Measurements from ENCODE around the gene TCN2. TPM values are rescaled to one million over a fixed set of nuclear protein-coding genes. Genes with fewer than 3 reads are reported as not detected.
A peak's percentile ranks its signal among the peaks of the same experiment; 100 is the strongest.

Gene TCN2
- total and polyA plus RNA-seq, 2 of the 4 experiments (the other 2 are of a cell fraction): 1.3 to 3.6 TPM

- Histone ChIP-seq H2BK5ac (ENCODE audit: low read depth, low read length, poor library complexity, severe bottlenecking) (peak overlapping the region; percentile 40), H3K79me1 (ENCODE audit: low read depth in 1 of 2, low read length in 2 of 2) (peaks cover 7 to 29% of the 10 kb centered on the region in 2 experiments; a peak in 3 of 4 replicates), H3K4me1 (ENCODE audit: control insufficient read depth, insufficient read depth, low read length) (peaks cover 9% of the 10 kb centered on the region), H2AFZ (replicated peaks; ENCODE audit: low read length, poor library complexity) (peak overlapping the region; percentile 88), H3K9me1 (ENCODE audit: insufficient read depth, low read length) (peaks cover 15% of the 10 kb centered on the region), H2BK120ac (ENCODE audit: low read depth, low read length) (peak overlapping the region; percentile 30; the same call in 1 of the 2 replicates), H3K18ac (ENCODE audit: low read depth, low read length) (no peak overlapping the region), H2AK5ac (ENCODE audit: low read depth, low read length) (peak overlapping the region; percentile 73), H4K5ac (ENCODE audit: low read depth, low read length) (no peak overlapping the region; the same call in 1 of the 2 replicates), H3K4me3 (ENCODE audit: insufficient read depth, low read depth, low read length) (no peak overlapping the region), H3K14ac (replicated peaks; ENCODE audit: low read depth, low read length) (peak overlapping the region; percentile 43; the same call in 1 of the 2 replicates), H3K23ac (ENCODE audit: low read depth, low read length) (no peak overlapping the region), H4K20me1 (ENCODE audit: insufficient read depth, low read length) (peaks cover 3% of the 10 kb centered on the region), H3K9ac (ENCODE audit: low read depth, low read length) (no peak overlapping the region), H4K91ac (ENCODE audit: insufficient read depth, low read depth, low read length) (peak overlapping the region; percentile 60; the same call in 1 of the 2 replicates), H3K4ac (ENCODE audit: low read depth, low read length) (peak overlapping the region; percentile 61), H3K27ac (ENCODE audit: insufficient read depth, low read length) (no peak overlapping the region; the same call in 1 of the 2 replicates), H2AK9ac (replicated peaks; ENCODE audit: low read depth, low read length, poor library complexity) (peak overlapping the region; percentile 57), H3K56ac (ENCODE audit: extremely low read depth, insufficient read depth, low read length) (no peak overlapping the region), H3K9me3 (ENCODE audit: control insufficient read depth, insufficient read depth, low read length) (no peaks in the 10 kb centered on the region), H3K4me2 (ENCODE audit: low read depth, low read length) (no peak overlapping the region), H3K36me3 (ENCODE audit: control insufficient read depth, insufficient read depth, low read length) (no peaks in the 10 kb centered on the region), H3K27me3 (ENCODE audit: control insufficient read depth, insufficient read depth, low read length) (no peaks in the 10 kb centered on the region), H2BK20ac (ENCODE audit: low read depth, low read length) (0 out of 2 replicates have a peak overlapping the region, but pooled peaks have one; percentile 43), H4K8ac (ENCODE audit: low read depth in 2 of 2, low read length in 2 of 2) (peak overlapping the region; percentile 63 to 75; a peak in 3 of 4 replicates), H2BK15ac (ENCODE audit: low read depth, low read length) (peak overlapping the region; percentile 66; the same call in 1 of the 3 replicates)
- BruUV-seq (replicated peaks): no TSS peak
- DNase-seq (no peak), ATAC-seq (ENCODE audit: low read depth) (no peak)
- in situ Hi-C loops (cut with MboI; ENCODE audit: low sequenced_read_pairs): no loop called here
- intact Hi-C loops (cut with micrococcal nuclease): no loop called here
- CTCF ChIA-PET: no interaction called here
- WGBS, 2 experiments (ENCODE audit: extremely low coverage in 2 of 2, insufficient read length in 1 of 2): no CpG with 5 or more reads among the region's 3 CpGs
- no peak for TF ChIP-seq BHLHE40 (IDR thresholded peaks at IDR 0.05; ENCODE audit: low read depth, low read length)
- no peak for TF ChIP-seq SMC3 (IDR thresholded peaks at IDR 0.05; ENCODE audit: low read depth, low read length)
- TF ChIP-seq NFE2L2 (IDR thresholded peaks at IDR 0.05; ENCODE audit: low read depth, low read length): no peak
- TF ChIP-seq RCOR1 (IDR thresholded peaks at IDR 0.05; ENCODE audit: insufficient replicate concordance, low read length): no peak
- no peak for TF ChIP-seq CHD1 (IDR thresholded peaks at IDR 0.05; ENCODE audit: low read depth, low read length)
- no peak for TF ChIP-seq FOS (IDR thresholded peaks at IDR 0.05; ENCODE audit: low read depth, low read length)
- no peak for TF ChIP-seq MXI1 (IDR thresholded peaks at IDR 0.05; ENCODE audit: borderline replicate concordance, low read depth, low read length)
- TF ChIP-seq CTCF (conservative IDR thresholded peaks at IDR 0.05; ENCODE audit: low read depth, low read length): no peak
- TF ChIP-seq MAZ (IDR thresholded peaks at IDR 0.05; ENCODE audit: borderline replicate concordance, low read depth, low read length): no peak
- TF ChIP-seq MAFK (IDR thresholded peaks at IDR 0.05; ENCODE audit: low read depth, low read length): no peak
- dilution Hi-C loops (cut with HindIII; ENCODE audit: low sequenced_read_pairs, unreplicated experiment): no loop called here
- POLR2A ChIA-PET (ENCODE audit: unreplicated experiment): no interaction called here
Observed at GRCh38 chr22:30648825-30649224, 41.9 kb downstream of the TCN2 start.
